Activated B cell treated with CpG ODN at 0.5 μM for 24 hours (primary cell): Measurements from ENCODE around the gene APBB2. TPM values are rescaled to one million over a fixed set of nuclear protein-coding genes. Genes with fewer than 3 reads are reported as not detected.
"Not testable (repeated sequence)": the region's sequence is repeated elsewhere in the genome, so short reads cannot be mapped to it uniquely, and the experiment has no call there.

ENCODE experiments used
- ATAC-seq: fragments of 200-7000 bp; cut with Tn5 transposase; one replicate; pipeline ENCODE4 v1.10.0; 2021; ENCODE audit warnings: low read depth, mild to moderate bottlenecking, moderate library complexity
- CTCF ChIA-PET: fragments of 350-600 bp; sonication (Branson Sonifier 250); formaldehyde crosslinking; loops from one replicate; lab custom pipeline; 2021; ENCODE audit warnings: antibody characterized with exemption; lab: Charles Lee
- POLR2A ChIA-PET: fragments of 350-600 bp; sonication (Branson Sonifier 250); formaldehyde crosslinking; loops from one replicate; lab custom pipeline; 2021; ENCODE audit warnings: antibody characterized with exemption; lab: Charles Lee
- DNase-seq: peaks from one replicate; pipeline ENCODE4 v3.0.0; 2022
- H3K27ac Mint-ChIP-seq: one replicate; pipeline ENCODE4 v1.8.0; 2020; ENCODE audit warnings: mixed read lengths
- H3K27me3 Mint-ChIP-seq: one replicate; pipeline ENCODE4 v1.8.0; 2021; ENCODE audit warnings: mixed read lengths
- H3K36me3 Mint-ChIP-seq: one replicate; pipeline ENCODE4 v1.8.0; 2021; ENCODE audit warnings: low read depth, mixed read lengths
- H3K4me1 Mint-ChIP-seq: one replicate; pipeline ENCODE4 v1.8.0; 2021; ENCODE audit warnings: mixed read lengths
- H3K4me3 Mint-ChIP-seq: one replicate; pipeline ENCODE4 v1.8.0; 2020; ENCODE audit warnings: mild to moderate bottlenecking, mixed read lengths
- H3K9me3 Mint-ChIP-seq: one replicate; pipeline ENCODE4 v1.8.0; 2020; ENCODE audit warnings: mixed read lengths
- CTCF ChIP-seq: fragments of 200-600 bp; IDR thresholded peaks from one replicate; pipeline ENCODE4 v1.8.0; 2022; ENCODE audit warnings: antibody characterized with exemption, mild to moderate bottlenecking
- intact Hi-C: fragments of 100-400 bp; cut with micrococcal nuclease; formaldehyde crosslinking; loops from one replicate; pipeline ENCODE4 v1.15.1; 2024
- total RNA-seq: library from RNA; stranded (reverse); gene quantifications from 2 replicates; pipeline ENCODE4 v1.2.3, GENCODE V29; 2022

APBB2 gene
- total RNA-seq, 1 donor from 2014 or later = 3.7 TPM

- Mint-ChIP-seq H3K4me3 (no peak overlapping the region), H3K4me1 (peaks cover 6% of the 10 kb centered on the region)
Measured at GRCh38 chr4:40827758-40828157, 386.6 kb downstream of the APBB2 start.

DNA sequence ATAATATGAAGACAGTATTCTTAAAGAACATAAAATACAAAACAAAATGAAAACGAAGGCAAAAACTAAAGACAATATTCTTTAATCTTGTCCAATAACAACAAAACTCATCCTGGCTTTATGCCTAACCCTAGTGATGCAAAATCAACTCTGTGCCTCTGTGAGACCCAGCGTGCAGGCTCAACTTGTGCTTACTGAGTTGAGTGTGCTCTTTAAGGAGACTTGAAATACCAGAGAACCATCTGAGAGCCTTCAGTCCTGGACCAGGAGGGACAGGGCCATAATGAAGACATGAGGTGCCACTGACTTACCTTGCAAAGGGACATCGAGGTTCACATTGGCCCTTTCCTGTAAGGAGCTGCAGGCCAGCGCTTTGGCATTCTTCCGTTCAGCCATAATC lies 387.5 kb downstream of the APBB2 start:
- Mint-ChIP-seq H3K9me3 (peaks cover 5% of the 10 kb centered on the region), H3K27ac (no peak overlapping the region), H3K27me3 (no peaks in the 10 kb centered on the region), H3K4me1 (peaks cover 6% of the 10 kb centered on the region), H3K4me3 (no peak overlapping the region), H3K36me3 (no peaks in the 10 kb centered on the region)
- no peak for TF ChIP-seq CTCF
- CTCF ChIA-PET = interaction anchor here (1.5 kb wide), 1 partner anchor 14 kb away, joined by 5 read pairs; no protein-coding TSS in a partner anchor
- no peak for DNase-seq
- intact Hi-C loops = no loop called here
- POLR2A ChIA-PET = no interaction called here
- ATAC-seq = no peak

More at GRCh38 chr4:40827758-40828157, 386.6 kb downstream of the APBB2 start:
- H3K36me3 Mint-ChIP-seq = no peaks in the 10 kb centered on the region
- H3K27ac Mint-ChIP-seq = no peak overlapping the region
- intact Hi-C loops = no loop called here
- peaks cover 5% of the 10 kb centered on the region for H3K9me3 Mint-ChIP-seq
- DNase-seq = no peak
- POLR2A ChIA-PET = no interaction called here
- ATAC-seq = no peak
- TF ChIP-seq CTCF = no peak
- CTCF ChIA-PET = interaction anchor here (1.5 kb wide), 1 partner anchor 13 kb away, joined by 5 read pairs; no protein-coding TSS in a partner anchor
- H3K27me3 Mint-ChIP-seq = no peaks in the 10 kb centered on the region

- H3K4me3 Mint-ChIP-seq = peak overlapping the region; percentile 3
- no peaks in the 10 kb centered on the region for H3K27me3 Mint-ChIP-seq
- DNase-seq (no peak), ATAC-seq (no peak)
- ChIA-PET CTCF (interaction anchor here (0.8 kb wide), 1 partner anchor 16 kb away, joined by 4 read pairs; no protein-coding TSS in a partner anchor), POLR2A (no interaction called here)
- no peaks in the 10 kb centered on the region for H3K36me3 Mint-ChIP-seq
- H3K4me1 Mint-ChIP-seq = peaks cover 6% of the 10 kb centered on the region
- no peak for TF ChIP-seq CTCF
- H3K9me3 Mint-ChIP-seq = peaks cover 5% of the 10 kb centered on the region
- H3K27ac Mint-ChIP-seq = no peak overlapping the region
- intact Hi-C loops = no loop called here
Measured at GRCh38 chr4:40825014-40825838, 389.1 kb downstream of the APBB2 start.

GRCh38 chr4:40822420-40823166 lies 391.7 kb downstream of the APBB2 start:
- peaks cover 6% of the 10 kb centered on the region for H3K4me1 Mint-ChIP-seq
- no peaks in the 10 kb centered on the region for H3K9me3 Mint-ChIP-seq
- no peaks in the 10 kb centered on the region for H3K27me3 Mint-ChIP-seq
- DNase-seq (no peak), ATAC-seq (no peak)
- H3K36me3 Mint-ChIP-seq = no peaks in the 10 kb centered on the region
- ChIA-PET CTCF (no interaction called here), POLR2A (interaction anchor here (0.5 to 0.6 kb wide), 2 partner anchors 12 to 74 kb away, joined by 3 to 4 read pairs; no protein-coding TSS in a partner anchor)
- H3K4me3 Mint-ChIP-seq = no peak overlapping the region
- no peak overlapping the region for H3K27ac Mint-ChIP-seq
- intact Hi-C loops = no loop called here
- no peak for TF ChIP-seq CTCF

GRCh38 chr4:40820101-40820500 lies 394.2 kb downstream of the APBB2 start:
- H3K4me3 Mint-ChIP-seq = no peak overlapping the region
- no peaks in the 10 kb centered on the region for H3K9me3 Mint-ChIP-seq
- DNase-seq (no peak), ATAC-seq (no peak)
- no peak overlapping the region for H3K27ac Mint-ChIP-seq
- intact Hi-C loops = no loop called here
- TF ChIP-seq CTCF = no peak
- H3K36me3 Mint-ChIP-seq = no peaks in the 10 kb centered on the region
- ChIA-PET CTCF (no interaction called here), POLR2A (no interaction called here)
- H3K4me1 Mint-ChIP-seq = peaks cover 6% of the 10 kb centered on the region
- H3K27me3 Mint-ChIP-seq = no peaks in the 10 kb centered on the region

GRCh38 chr4:40817157-40817556 lies 397.2 kb downstream of the APBB2 start:
- H3K4me1 Mint-ChIP-seq, DNase-seq, POLR2A ChIA-PET, H3K36me3 Mint-ChIP-seq, CTCF ChIA-PET, ATAC-seq, H3K27ac Mint-ChIP-seq, intact Hi-C loops, H3K9me3 Mint-ChIP-seq, H3K4me3 Mint-ChIP-seq, H3K27me3 Mint-ChIP-seq: not testable (repeated sequence)
